Osteocyte (in vitro differentiated cells): ENCODE results near the gene PNCK. TPM values are rescaled to one million over a fixed set of nuclear protein-coding genes. Genes with fewer than 3 reads are reported as not detected.
"Not testable (repeated sequence)": the region's sequence is repeated elsewhere in the genome, so short reads cannot be mapped to it uniquely, and the experiment has no call there.

Source experiments
- DNase-seq: peaks from one replicate; pipeline ENCODE4 v3.0.0; 2021; ENCODE audit warnings: mixed read lengths; ENCODE audit not compliant: unreplicated experiment; ENCODE audit errors: extremely low spot score
- H3K27ac Mint-ChIP-seq: one replicate; pipeline ENCODE4 v1.8.0; 2021; ENCODE audit warnings: mild to moderate bottlenecking, mixed read lengths; ENCODE audit not compliant: unreplicated experiment
- H3K27me3 Mint-ChIP-seq: one replicate; pipeline ENCODE4 v1.8.0; 2021; ENCODE audit warnings: mixed read lengths; ENCODE audit not compliant: unreplicated experiment
- H3K36me3 Mint-ChIP-seq: one replicate; pipeline ENCODE4 v1.8.0; 2021; ENCODE audit warnings: mixed read lengths; ENCODE audit not compliant: unreplicated experiment
- H3K4me1 Mint-ChIP-seq: one replicate; pipeline ENCODE4 v1.8.0; 2021; ENCODE audit warnings: mixed read lengths; ENCODE audit not compliant: unreplicated experiment
- H3K4me3 Mint-ChIP-seq: one replicate; pipeline ENCODE4 v1.8.0; 2021; ENCODE audit warnings: mild to moderate bottlenecking, moderate library complexity, mixed read lengths; ENCODE audit not compliant: unreplicated experiment
- H3K9me3 Mint-ChIP-seq: one replicate; pipeline ENCODE4 v1.8.0; 2021; ENCODE audit warnings: mixed read lengths; ENCODE audit not compliant: unreplicated experiment
- CTCF ChIP-seq: fragments of 200-600 bp; sonication (generic); IDR thresholded peaks from 2 replicates; pipeline ENCODE4 v1.5.0; 2021; ENCODE audit warnings: antibody characterized with exemption, mild to moderate bottlenecking, moderate library complexity
- total RNA-seq: library from RNA; stranded (reverse); gene quantifications from 2 replicates; pipeline ENCODE4 v1.2.1, GENCODE V29; 2021

PNCK gene
- total RNA-seq, 1 donor from 2014 or later, result 3.6 TPM

GRCh38 chrX:153700376-153700945 is 26.8 kb upstream of the PNCK start:
- peaks cover 9% of the 10 kb centered on the region for H3K4me1 Mint-ChIP-seq
- H3K27me3 Mint-ChIP-seq, result no peaks in the 10 kb centered on the region
- TF ChIP-seq CTCF, result no peak
- no peaks in the 10 kb centered on the region for H3K9me3 Mint-ChIP-seq
- H3K27ac Mint-ChIP-seq, result no peak overlapping the region
- no peak overlapping the region for H3K4me3 Mint-ChIP-seq
- DNase-seq, result no peak
- H3K36me3 Mint-ChIP-seq, result peaks cover 4% of the 10 kb centered on the region

DNA sequence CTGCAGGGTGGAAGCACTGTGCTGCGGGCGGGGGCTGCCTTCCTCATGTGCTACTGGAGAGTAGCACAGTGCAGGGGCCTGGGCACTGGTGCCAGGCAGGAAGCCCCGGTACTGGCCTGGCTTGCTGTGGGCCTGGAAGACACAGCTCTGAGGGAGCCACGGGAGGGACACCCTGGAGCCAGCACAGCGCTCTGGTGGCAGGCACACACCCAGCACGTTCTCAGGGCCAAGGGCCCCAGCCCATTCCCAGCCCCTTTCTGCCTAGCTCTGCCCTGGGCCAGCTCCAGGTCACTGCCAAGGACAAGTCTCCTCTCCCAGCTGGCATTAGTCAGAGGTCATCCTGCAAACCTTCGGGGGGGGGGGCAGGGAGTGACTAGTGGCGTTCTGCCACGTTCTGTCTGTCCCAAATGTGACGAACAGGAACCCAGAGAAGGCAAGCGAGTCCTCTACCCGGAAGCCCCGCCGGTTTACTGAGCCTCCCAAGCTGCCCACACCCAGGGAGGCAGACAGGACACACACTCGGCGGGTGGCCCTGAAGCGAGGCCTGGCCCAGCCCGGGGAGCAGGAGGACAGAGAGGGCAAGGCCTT is 26.3 kb upstream of the PNCK start:
- not testable (repeated sequence) for H3K27ac Mint-ChIP-seq, H3K27me3 Mint-ChIP-seq, DNase-seq, H3K36me3 Mint-ChIP-seq, H3K4me3 Mint-ChIP-seq, H3K4me1 Mint-ChIP-seq, H3K9me3 Mint-ChIP-seq

DNA sequence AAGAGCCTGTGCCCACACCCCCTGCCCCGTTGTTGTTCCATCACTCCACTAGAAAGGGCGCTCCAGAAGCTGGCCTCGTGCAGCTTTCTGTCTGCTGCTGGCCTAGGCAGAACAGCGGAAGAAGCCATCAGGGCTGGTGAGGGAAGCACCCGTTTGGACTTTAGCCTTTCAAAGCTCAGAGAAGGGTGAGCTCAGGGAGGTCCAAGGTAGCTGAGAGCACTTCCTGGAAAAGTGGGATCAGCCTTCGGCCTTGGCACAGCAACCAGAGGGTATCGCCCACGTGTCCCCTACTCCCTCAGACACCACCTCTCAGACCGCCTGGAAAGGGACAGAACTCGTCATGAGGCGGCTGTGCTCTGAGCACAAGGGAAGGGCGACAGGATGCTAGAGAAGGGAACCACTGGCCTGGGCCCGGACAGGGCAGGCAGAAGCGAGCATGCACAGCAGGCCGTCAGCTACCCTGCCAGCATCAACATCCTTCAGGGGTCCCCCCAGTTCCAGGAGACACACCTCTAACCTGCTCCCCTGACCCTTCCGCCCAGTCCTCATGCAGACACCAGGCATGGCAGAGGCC is 25.7 kb upstream of the PNCK start:
- not testable (repeated sequence) for H3K9me3 Mint-ChIP-seq, H3K27ac Mint-ChIP-seq, DNase-seq, H3K36me3 Mint-ChIP-seq, H3K27me3 Mint-ChIP-seq, H3K4me1 Mint-ChIP-seq, H3K4me3 Mint-ChIP-seq

DNA sequence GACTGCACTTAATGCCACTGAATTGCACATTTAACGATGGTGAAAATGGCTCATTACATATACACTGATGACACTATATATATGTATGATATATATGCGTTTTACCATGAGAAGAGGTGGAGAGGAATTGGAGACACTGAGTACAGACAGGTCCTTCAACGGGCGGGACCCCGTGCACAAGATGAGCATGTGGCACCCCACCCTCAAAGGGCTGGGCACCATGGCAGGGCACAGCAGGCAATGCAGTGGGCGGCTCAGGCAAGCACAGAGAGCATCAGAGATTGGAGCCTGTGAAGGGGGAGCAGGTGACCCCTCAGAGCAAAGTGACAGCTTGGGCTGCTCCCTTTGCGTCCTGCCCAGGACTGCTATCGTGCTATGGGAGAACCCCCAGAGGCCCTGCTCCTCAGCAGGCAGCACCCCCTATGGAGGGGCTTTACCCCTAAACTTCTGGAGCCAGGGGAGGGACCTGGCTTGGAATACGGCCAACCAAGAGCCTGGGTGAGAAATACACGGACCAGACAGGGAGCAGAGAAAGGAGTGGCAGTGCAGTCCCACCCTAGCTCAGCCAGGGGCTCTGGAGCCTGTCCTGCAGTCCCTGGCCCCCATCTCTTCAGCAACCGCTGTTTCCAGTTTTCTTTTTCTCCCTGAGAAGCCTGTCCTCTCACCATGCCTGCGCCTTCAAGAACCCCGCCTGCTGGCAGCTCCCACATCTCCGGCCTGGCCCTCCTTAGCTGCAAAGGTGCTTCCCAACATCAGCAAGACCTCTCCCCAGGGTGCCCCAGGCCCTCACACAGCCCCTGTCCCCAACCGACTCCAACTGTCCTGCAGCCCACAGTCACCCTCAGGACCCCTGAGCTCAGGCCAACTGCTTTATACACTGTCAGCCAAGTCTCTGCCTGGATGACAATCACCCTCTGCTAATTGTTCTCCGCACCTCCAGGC is 24.6 kb upstream of the PNCK start:
- no peaks in the 10 kb centered on the region for H3K9me3 Mint-ChIP-seq
- H3K4me3 Mint-ChIP-seq, result no peak overlapping the region
- DNase-seq, result no peak
- TF ChIP-seq CTCF, result no peak
- no peaks in the 10 kb centered on the region for H3K27me3 Mint-ChIP-seq
- H3K27ac Mint-ChIP-seq, result no peak overlapping the region
- peaks cover 4% of the 10 kb centered on the region for H3K36me3 Mint-ChIP-seq
- H3K4me1 Mint-ChIP-seq, result peaks cover 9% of the 10 kb centered on the region

GRCh38 chrX:153696986-153697722 is 23.5 kb upstream of the PNCK start:
- not testable (repeated sequence) for H3K4me1 Mint-ChIP-seq, H3K4me3 Mint-ChIP-seq, H3K27ac Mint-ChIP-seq, H3K36me3 Mint-ChIP-seq, H3K9me3 Mint-ChIP-seq, H3K27me3 Mint-ChIP-seq, DNase-seq

DNA sequence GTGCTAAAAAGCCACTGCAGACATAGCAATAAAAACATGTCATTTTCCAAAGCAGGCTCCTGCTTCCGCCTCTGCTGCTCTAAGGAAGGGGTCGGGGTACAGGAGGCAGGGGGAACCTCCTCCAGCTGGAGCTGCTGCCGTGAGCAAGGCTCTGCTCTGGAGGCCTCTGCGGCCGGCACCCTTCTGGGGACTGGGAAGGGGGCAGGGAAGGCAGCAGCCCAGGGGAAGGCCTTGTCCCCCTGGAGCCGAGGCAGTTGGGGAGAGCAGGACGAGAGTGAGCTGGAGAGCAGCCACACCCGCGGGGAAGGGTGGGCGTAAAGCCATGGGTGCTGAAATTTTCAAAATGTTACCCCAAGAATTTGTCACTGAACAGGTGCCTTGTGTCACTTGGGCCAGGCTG is 22.9 kb upstream of the PNCK start:
- H3K4me1 Mint-ChIP-seq, H3K27me3 Mint-ChIP-seq, DNase-seq, H3K9me3 Mint-ChIP-seq, H3K4me3 Mint-ChIP-seq, H3K36me3 Mint-ChIP-seq, H3K27ac Mint-ChIP-seq: not testable (repeated sequence)
